ENCODE results near the gene NKTR.

The NKTR gene

GRCh38 chr3:42638339-42638842, 37.9 kb downstream of the NKTR start:
- no peak for TF ChIP-seq CTCF (IDR thresholded peaks at IDR 0.05; ENCODE audit: insufficient read depth, low read length, missing control alignments)
- H3K4me3 ChIP-seq (ENCODE audit: low read depth, low read length), result no peak overlapping the region
- ChIA-PET CTCF (interaction anchor here (0.6 kb wide), 1 partner anchor 15 kb away, joined by 3 read pairs; no protein-coding TSS in a partner anchor), POLR2A (no interaction called here)
- DNase-seq (ENCODE audit: low read depth, low spot score), result no peak

GRCh38 chr3:42639192-42639591, 38.7 kb downstream of the NKTR start:
- no peak for DNase-seq (ENCODE audit: low read depth, low spot score)
- no peak for TF ChIP-seq CTCF (IDR thresholded peaks at IDR 0.05; ENCODE audit: insufficient read depth, low read length, missing control alignments)
- POLR2A ChIA-PET, result no interaction called here
- CTCF ChIA-PET, result no interaction called here
- H3K4me3 ChIP-seq (ENCODE audit: low read depth, low read length), result no peak overlapping the region

- CTCF ChIA-PET, result interaction anchor here (1.2 kb wide), 1 partner anchor 9 kb away, joined by 3 read pairs; no protein-coding TSS in a partner anchor
- TF ChIP-seq CTCF (IDR thresholded peaks at IDR 0.05; ENCODE audit: insufficient read depth, low read length, missing control alignments), result no peak
- POLR2A ChIA-PET, result no interaction called here
These were observed 39.6 kb downstream of the NKTR start for GRCh38 chr3:42640129-42640528.

GRCh38 chr3:42640771-42641370, 40.4 kb downstream of the NKTR start:
- no peak overlapping the region for H3K4me3 ChIP-seq (ENCODE audit: low read depth, low read length)
- ChIA-PET POLR2A (no interaction called here), CTCF (interaction anchor here (1.2 to 2.8 kb wide), 2 partner anchors 10 to 11 kb away, joined by 3 to 16 read pairs; no protein-coding TSS in a partner anchor)
- no peak for TF ChIP-seq CTCF (IDR thresholded peaks at IDR 0.05; ENCODE audit: insufficient read depth, low read length, missing control alignments)
- no peak for DNase-seq (ENCODE audit: low read depth, low spot score)

More at GRCh38 chr3:42640129-42640528, 39.6 kb downstream of the NKTR start:
- no peak overlapping the region for H3K4me3 ChIP-seq (ENCODE audit: low read depth, low read length)
- no peak for DNase-seq (ENCODE audit: low read depth, low spot score)

GRCh38 chr3:42647821-42648459, 47.5 kb downstream of the NKTR start:
- POLR2A ChIA-PET, result interaction anchor here (1.2 kb wide), 1 partner anchor 21 kb away, joined by 3 read pairs; no protein-coding TSS in a partner anchor
- TF ChIP-seq CTCF (IDR thresholded peaks at IDR 0.05; ENCODE audit: insufficient read depth, low read length, missing control alignments), result no peak
- CTCF ChIA-PET, result interaction anchor here (0.7 to 1.0 kb wide), 4 partner anchors 14 to 102 kb away, joined by 3 read pairs; no protein-coding TSS in a partner anchor
- no peak overlapping the region for H3K4me3 ChIP-seq (ENCODE audit: low read depth, low read length)
- DNase-seq (ENCODE audit: low read depth, low spot score), result no peak

GRCh38 chr3:42649006-42649405, 48.5 kb downstream of the NKTR start:
- no peak overlapping the region for H3K4me3 ChIP-seq (ENCODE audit: low read depth, low read length)
- no peak for DNase-seq (ENCODE audit: low read depth, low spot score)
- POLR2A ChIA-PET, result interaction anchor here (1.2 kb wide), 1 partner anchor 20 kb away, joined by 3 read pairs; no protein-coding TSS in a partner anchor
- CTCF ChIA-PET, result no interaction called here
- TF ChIP-seq CTCF (IDR thresholded peaks at IDR 0.05; ENCODE audit: insufficient read depth, low read length, missing control alignments), result no peak

Measured in AG04449 (cell line).